ENCODE results near the gene LYL1. TPM values are rescaled to one million over a fixed set of nuclear protein-coding genes. Genes with fewer than 3 reads are reported as not detected.

LYL1 gene
- total RNA-seq, 1 donor from 2014 or later: 13.0 TPM

- peak; percentile 91 for DNase-seq (ENCODE audit: low spot score)
Observed at GRCh38 chr19:13056052-13056660, 46.5 kb downstream of the LYL1 start.

GRCh38 chr19:13055213-13056051 is 47.2 kb downstream of the LYL1 start:
- DNase-seq (ENCODE audit: low spot score): peak; percentile 96

DNA sequence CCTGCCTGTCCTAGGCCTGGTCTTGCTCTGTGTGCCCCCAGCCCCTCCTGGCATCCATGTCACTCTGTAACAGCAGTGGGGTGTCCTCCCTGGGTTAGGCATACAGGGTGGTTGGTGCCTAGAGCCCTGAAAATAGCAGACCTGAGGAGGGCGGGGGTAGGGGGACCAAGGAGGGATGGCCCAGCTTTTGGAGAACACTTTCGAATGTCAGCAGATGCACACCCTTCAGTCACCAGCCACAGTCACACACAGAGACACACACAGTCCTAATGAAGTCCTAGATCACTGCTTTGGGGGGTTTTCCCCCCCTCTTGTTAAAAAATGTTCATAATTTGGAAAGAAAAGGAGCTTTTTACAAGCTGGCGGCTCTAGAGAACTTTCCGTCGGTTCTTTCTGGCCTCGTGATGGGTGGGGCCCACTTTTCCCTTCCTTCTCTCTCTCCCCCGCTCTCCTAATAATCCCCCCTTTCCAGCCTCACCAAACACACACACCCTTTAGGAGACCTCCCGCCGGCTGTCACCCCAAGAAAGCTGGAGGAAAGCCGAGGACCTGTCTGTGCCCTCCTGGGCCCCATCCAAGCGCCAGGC is 47.9 kb downstream of the LYL1 start:
- peak; percentile 92 for DNase-seq (ENCODE audit: low spot score)

- peak; percentile 88 for DNase-seq (ENCODE audit: low spot score)
Observed at GRCh38 chr19:13053761-13054625, 48.7 kb downstream of the LYL1 start.

DNA sequence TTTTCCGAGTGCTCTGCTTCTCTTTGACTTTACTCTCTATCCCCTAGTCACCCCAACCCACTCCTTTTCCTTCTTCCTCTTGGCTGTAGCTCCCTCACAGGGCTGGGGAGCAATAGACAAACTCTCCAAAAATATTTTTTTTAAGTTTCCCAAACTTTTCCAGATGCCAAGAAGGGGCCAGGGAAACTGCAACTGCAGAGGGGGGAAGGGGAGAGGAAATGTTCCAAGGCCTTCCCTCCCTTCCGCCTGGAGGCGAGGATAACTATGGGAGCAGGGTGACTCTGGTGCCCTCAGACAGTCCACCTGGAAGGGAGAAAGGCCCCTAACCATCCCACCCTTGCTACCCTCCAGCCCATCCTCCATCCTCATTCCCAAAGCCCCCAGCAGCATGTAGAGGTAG is 49.4 kb downstream of the LYL1 start:
- DNase-seq (ENCODE audit: low spot score): peak; percentile 55

DNA sequence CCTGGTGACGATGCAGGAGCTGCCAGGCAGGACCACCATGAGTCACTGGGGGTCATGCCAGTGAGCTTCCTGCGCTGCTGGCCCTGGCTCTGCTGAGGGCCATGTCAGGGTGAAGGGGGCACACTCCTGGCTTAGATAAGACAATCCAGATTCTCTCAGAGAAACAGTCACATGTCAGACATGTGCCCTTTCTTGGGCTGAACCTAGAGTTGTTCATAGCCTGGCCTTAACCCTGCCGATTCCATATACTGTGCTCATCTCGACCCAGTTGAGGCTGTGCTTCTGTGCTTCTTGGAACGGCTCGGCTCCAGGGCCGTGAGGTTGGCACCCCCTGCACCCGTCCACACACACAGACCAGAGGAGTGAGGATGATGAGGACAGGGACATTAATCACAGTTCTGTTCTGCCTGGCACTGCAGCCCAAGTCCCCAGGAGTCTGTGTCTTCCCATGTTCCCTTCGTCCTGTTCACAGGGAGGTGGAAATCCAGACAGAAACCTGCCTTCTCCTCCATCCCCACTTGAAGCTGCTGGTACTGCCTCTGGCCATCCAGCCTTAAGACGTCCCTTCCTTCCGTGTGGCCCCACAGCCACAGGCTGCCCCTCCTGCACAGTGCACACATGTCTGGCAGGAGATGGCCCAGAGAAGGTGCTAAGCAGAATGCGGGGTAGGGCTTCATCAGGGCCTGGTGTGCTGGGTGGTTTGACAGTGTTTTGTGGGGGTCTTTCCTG is 50.0 kb downstream of the LYL1 start:
- no peak for DNase-seq (ENCODE audit: low spot score)

GRCh38 chr19:13051557-13052165 is 51.0 kb downstream of the LYL1 start:
- peak; percentile 68 for DNase-seq (ENCODE audit: low spot score)

- no peak for DNase-seq (ENCODE audit: low spot score)
Observed at GRCh38 chr19:13050274-13050673, 52.4 kb downstream of the LYL1 start.

Other genes starting within 250 kb of the LYL1 start
- gene DNASE2, start 221.4 kb downstream of the LYL1 start, total RNA-seq (ENCODE audit: insufficient read depth, low replicate concordance): 21.7 TPM
- 3.1 TPM for gene KLF1, start 215.7 kb downstream of the LYL1 start, total RNA-seq (ENCODE audit: insufficient read depth, low replicate concordance)
- 9.1 TPM for gene GCDH, start 211.7 kb downstream of the LYL1 start, total RNA-seq (ENCODE audit: insufficient read depth, low replicate concordance)
- gene SYCE2, start 183.6 kb downstream of the LYL1 start, total RNA-seq (ENCODE audit: insufficient read depth, low replicate concordance): not detected
- 40.0 TPM for gene FARSA, start 169.1 kb downstream of the LYL1 start, total RNA-seq (ENCODE audit: insufficient read depth, low replicate concordance)
- 404 TPM for gene CALR, start 164.2 kb downstream of the LYL1 start, total RNA-seq (ENCODE audit: insufficient read depth, low replicate concordance)
- gene RAD23A, start 157.0 kb downstream of the LYL1 start, total RNA-seq (ENCODE audit: insufficient read depth, low replicate concordance): 18.8 TPM
- gene GADD45GIP1, start 145.6 kb downstream of the LYL1 start, total RNA-seq (ENCODE audit: insufficient read depth, low replicate concordance): 18.3 TPM
- gene DAND5, start 133.3 kb downstream of the LYL1 start, total RNA-seq (ENCODE audit: insufficient read depth, low replicate concordance): not detected
- 56.8 TPM for gene NFIX, start 107.4 kb downstream of the LYL1 start, total RNA-seq (ENCODE audit: insufficient read depth, low replicate concordance)
- gene TRMT1, start 13.9 kb upstream of the LYL1 start, total RNA-seq (ENCODE audit: insufficient read depth, low replicate concordance): 3.9 TPM
- 15.6 TPM for gene NACC1, start 15.4 kb upstream of the LYL1 start, total RNA-seq (ENCODE audit: insufficient read depth, low replicate concordance)
- 63.8 TPM for gene STX10, start 47.5 kb upstream of the LYL1 start, total RNA-seq (ENCODE audit: insufficient read depth, low replicate concordance)
- gene IER2, start 47.6 kb upstream of the LYL1 start, total RNA-seq (ENCODE audit: insufficient read depth, low replicate concordance): 26.0 TPM